GM21528 (cell line): ENCODE measurements around the gene PDE6G.
"Not testable (repeated sequence)": the region's sequence is repeated elsewhere in the genome, so short reads cannot be mapped to it uniquely, and the experiment has no call there.

Experiments used
- ATAC-seq: cut with Tn5 transposase; IDR thresholded peaks from one replicate; pipeline ENCODE4 v1.9.1; 2021; ENCODE audit warnings: mild to moderate bottlenecking, moderate library complexity; ENCODE audit not compliant: unreplicated experiment, low FRiP score

Gene PDE6G

GRCh38 chr17:81638683-81639082 is 17.7 kb downstream of the PDE6G start:
- ATAC-seq = no peak

- ATAC-seq = peak; percentile 79
Measured at GRCh38 chr17:81636505-81637288, 19.6 kb downstream of the PDE6G start, which contains the start of the genes NPLOC4 and TSPAN10. Gene NPLOC4, minus strand, starts transcription at chr17:81637112. Its CDS starts 182 bp downstream, at chr17:81636930. Gene TSPAN10, plus strand, starts transcription at chr17:81637196. Its CDS starts 5,217 bp downstream, at chr17:81642413.

- ATAC-seq = no peak
Measured at GRCh38 chr17:81635973-81636504, 20.3 kb downstream of the PDE6G start.

- ATAC-seq = no peak
Measured at GRCh38 chr17:81635431-81635830, 20.9 kb downstream of the PDE6G start.

DNA sequence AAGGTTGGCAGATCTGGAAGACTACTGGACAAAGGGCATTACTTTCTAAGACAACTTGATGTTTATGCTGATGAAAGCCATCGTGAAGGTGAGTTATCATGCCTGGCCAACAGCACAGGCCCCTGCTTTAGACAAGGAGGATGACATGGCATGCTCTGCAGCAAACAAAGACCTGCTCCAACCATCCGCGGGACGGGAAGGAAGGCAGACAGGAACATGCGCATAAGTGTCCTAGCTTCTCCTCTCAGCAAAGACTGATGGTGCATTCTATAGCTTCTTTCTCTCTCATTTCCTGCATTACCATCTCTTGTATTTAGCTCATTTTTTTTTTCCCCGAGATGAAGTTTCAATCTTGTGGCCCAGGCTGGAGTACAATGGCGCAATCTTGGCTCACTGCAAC is 24.9 kb downstream of the PDE6G start:
- no peak for ATAC-seq

- ATAC-seq = no peak
Measured at GRCh38 chr17:81630274-81630673, 26.1 kb downstream of the PDE6G start.

GRCh38 chr17:81621494-81622130 is 34.7 kb downstream of the PDE6G start:
- ATAC-seq = no peak

GRCh38 chr17:81618307-81618706 is 38.0 kb downstream of the PDE6G start:
- ATAC-seq = not testable (repeated sequence)

GRCh38 chr17:81616877-81617276 is 39.5 kb downstream of the PDE6G start:
- no peak for ATAC-seq

GRCh38 chr17:81615401-81615930 is 40.9 kb downstream of the PDE6G start:
- no peak for ATAC-seq

DNA sequence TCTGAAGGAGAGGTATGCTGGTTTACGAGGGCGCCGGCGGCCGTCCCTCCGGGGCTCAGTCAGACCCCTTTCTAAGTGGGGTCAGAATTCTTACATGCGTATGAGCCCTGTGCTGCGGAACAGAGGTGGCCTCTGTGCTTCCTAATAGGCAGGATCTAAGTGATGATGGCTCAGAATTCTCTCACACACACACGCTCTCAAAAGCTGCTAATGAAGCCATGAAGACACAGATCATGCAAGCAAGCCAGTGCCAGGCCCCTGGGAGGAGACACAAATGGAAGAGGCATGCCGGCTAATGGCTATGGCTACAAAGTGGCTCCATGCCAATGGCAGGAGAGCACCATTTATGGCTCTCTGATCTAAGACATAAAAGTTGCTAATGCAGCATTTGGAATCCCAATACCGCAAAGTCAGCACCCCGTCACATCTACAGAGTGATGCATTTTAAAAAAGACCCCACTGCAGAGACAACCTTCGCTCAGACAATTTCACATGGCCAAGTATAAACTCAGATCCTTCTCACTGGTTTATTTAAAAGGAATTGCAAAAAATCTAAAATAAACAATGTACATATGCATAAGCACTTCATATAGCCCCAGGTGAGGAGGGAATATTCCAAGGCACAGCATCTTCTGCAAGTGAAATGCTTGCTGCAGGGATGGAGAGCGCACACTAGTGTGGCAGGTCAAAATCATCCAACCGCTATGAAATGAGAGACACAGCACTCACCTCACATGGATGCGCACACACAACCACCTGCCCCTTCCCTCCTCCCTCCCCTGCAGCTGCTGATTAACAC is 44.0 kb downstream of the PDE6G start:
- no peak for ATAC-seq

DNA sequence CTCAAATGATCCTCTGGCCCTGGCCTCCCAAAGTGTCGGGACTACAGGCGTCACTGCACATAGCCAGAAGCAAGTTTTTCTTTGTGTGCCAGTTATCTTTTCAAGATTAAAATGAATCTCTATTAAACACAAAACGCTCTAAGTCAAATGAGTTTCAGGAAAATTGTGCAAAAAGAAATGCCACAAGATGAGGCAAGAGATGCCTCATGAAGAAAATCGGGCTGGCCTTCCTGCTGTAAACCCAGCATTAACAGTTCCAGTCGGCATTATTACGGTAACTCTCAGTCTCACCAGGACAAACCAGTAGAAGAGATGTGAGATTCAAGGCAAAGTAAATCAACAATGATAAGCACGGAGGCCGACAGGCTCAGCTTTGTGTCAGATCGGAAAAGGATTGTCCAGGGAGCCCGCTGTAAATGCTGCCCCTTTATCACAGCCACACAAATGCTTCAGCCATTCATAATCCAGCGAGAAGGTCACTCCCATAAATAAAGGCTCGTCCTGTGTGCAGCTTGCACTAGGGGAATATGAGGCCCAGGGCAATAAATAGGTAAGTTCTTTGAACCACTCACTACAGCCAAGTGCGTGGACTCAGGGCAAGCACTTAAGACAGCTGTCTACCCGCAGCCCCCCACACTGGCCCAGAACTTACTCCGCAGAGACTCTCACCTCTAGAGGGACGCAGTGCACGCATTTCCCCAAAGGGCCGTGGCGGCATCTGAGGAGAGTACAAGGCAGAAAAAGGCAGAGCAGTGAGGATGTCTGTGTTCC is 46.6 kb downstream of the PDE6G start:
- no peak for ATAC-seq

GRCh38 chr17:81608605-81609004 is 47.7 kb downstream of the PDE6G start:
- no peak for ATAC-seq

DNA sequence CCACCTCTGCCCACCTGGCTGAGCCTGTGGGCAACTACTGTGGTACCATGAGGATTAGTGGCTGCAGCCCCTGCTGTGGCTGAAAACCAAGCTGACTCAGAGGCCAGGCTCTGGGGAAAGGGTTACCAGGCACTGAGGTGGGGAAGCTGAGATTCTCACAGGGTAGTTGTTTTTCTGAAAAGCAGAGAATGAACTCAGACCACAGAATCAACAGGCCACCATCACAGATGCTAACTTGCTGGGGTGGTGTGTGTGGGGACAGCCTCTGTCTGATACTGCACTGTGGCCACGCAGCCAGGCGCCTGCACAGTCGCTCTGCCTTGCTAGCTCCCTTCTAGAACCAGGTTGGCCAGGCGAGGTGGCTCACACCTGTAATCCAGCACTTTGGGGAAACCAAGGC is 48.3 kb downstream of the PDE6G start:
- ATAC-seq = no peak

- no peak for ATAC-seq
Measured at GRCh38 chr17:81607431-81607830, 48.9 kb downstream of the PDE6G start.

DNA sequence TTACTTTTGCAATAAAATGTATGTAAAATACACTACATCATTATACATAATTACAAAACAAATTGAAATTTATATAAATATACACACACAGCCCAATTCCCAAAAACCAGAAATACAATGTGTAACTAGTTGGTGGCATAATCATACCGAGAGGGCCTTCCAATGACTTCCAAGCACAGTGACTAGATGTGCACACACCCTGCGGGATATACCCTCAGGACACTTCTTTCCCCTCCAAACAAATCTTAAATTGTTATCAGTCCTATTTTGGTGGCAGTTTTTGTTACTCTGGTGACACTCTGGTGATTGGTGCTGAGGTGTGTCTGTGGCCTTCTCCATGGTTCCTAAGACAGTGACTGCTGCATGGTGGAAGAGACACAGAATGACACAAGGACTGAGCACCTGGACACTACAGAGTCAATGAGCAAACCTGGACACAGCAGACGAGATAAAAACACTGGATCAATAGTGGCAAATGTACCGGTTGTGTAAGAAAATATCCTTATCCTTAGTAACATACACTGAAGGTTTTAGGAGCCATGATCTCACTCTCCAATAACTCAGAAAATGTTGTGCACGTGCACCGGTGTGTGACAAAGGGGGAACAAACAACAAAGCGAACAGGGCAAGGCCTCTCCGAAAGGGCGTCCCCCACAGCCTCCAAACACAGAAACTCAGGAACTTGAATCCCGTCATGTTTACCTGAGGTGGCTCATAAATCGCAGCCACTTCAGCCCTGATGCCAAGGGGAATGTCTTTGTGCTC is 52.3 kb downstream of the PDE6G start:
- no peak for ATAC-seq

- no peak for ATAC-seq
Measured at GRCh38 chr17:81601525-81602120, 54.7 kb downstream of the PDE6G start.
